ENCODE data around the gene IMPG2. TPM values are rescaled to one million over a fixed set of nuclear protein-coding genes. Genes with fewer than 3 reads are reported as not detected.

IMPG2 gene
- total RNA-seq, 1 experiment from 2014 or later, result 0.04 TPM

DNA sequence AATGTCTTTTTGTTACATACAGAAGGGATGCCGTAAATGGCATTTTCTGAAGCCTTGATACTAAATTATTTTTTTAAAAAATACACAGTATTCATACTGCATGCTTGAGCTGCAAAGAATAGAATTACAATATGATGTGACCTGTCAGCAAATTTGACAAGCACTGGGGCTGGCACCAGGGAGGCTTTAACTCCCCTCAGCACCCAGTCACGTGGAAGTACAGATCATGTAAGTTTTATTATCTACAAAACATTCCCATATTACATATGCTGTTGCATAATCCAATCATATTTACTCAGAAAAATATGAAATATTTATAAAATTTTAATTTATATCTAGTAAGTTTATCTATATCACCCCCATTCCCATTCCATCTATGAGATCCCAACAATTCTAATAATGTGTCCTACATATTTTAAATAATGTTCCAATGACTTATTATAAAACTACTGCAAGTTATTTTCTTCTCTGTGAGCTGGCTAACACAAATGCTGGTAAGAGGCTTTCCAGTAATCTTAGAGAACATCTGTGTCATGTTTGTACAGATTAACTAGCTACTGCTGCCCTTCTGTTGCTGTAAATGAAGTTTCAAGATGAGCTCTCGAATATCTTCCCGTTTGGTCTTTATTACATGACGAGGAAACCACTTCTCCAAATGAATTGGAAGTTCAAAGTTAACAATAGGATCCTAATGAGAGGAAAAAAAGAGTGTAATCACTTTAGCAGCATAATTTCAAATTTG is 5.2 kb upstream of the IMPG2 start:
- POLR2A ChIA-PET, result interaction anchor here (0.6 kb wide), 1 partner anchor 83 kb away, joined by 3 read pairs; no protein-coding TSS in a partner anchor
- H3K36me3 Mint-ChIP-seq, result no peaks in the 10 kb centered on the region

More for the DNA sequence above, 5.2 kb upstream of the IMPG2 start:
- DNase-seq (ENCODE audit: low spot score) (no peak), ATAC-seq (no peak)
- H3K4me3 Mint-ChIP-seq, result no peak overlapping the region
- no peak overlapping the region for H3K27ac Mint-ChIP-seq
- H3K9me3 Mint-ChIP-seq, result no peaks in the 10 kb centered on the region
- TF ChIP-seq TEAD4 (CRISPR knock-in tag; IDR thresholded peaks at IDR 0.05) (no peak), JUN (CRISPR knock-in tag; IDR thresholded peaks at IDR 0.05) (no peak), FOXP1 (CRISPR knock-in tag; IDR thresholded peaks at IDR 0.05; ENCODE audit: borderline replicate concordance) (no peak), ZNF121 (CRISPR knock-in tag; IDR thresholded peaks at IDR 0.05) (no peak), SMAD3 (CRISPR knock-in tag; IDR thresholded peaks at IDR 0.05; ENCODE audit: borderline replicate concordance) (no peak), ZNF232 (CRISPR knock-in tag; IDR thresholded peaks at IDR 0.05) (no peak), FOXK1 (CRISPR knock-in tag; IDR thresholded peaks at IDR 0.05) (no peak), TCF7 (CRISPR knock-in tag; IDR thresholded peaks at IDR 0.05; ENCODE audit: low read depth) (no peak), ESRRA (CRISPR knock-in tag; IDR thresholded peaks at IDR 0.05; ENCODE audit: borderline replicate concordance) (no peak)
- TF ChIP-seq, protein P1, sequence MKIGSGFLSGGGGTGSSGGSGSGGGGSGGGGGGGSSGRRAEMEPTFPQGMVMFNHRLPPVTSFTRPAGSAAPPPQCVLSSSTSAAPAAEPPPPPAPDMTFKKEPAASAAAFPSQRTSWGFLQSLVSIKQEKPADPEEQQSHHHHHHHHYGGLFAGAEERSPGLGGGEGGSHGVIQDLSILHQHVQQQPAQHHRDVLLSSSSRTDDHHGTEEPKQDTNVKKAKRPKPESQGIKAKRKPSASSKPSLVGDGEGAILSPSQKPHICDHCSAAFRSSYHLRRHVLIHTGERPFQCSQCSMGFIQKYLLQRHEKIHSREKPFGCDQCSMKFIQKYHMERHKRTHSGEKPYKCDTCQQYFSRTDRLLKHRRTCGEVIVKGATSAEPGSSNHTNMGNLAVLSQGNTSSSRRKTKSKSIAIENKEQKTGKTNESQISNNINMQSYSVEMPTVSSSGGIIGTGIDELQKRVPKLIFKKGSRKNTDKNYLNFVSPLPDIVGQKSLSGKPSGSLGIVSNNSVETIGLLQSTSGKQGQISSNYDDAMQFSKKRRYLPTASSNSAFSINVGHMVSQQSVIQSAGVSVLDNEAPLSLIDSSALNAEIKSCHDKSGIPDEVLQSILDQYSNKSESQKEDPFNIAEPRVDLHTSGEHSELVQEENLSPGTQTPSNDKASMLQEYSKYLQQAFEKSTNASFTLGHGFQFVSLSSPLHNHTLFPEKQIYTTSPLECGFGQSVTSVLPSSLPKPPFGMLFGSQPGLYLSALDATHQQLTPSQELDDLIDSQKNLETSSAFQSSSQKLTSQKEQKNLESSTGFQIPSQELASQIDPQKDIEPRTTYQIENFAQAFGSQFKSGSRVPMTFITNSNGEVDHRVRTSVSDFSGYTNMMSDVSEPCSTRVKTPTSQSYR (CRISPR knock-in tag; IDR thresholded peaks at IDR 0.05), result no peak
- TF ChIP-seq, protein P2, sequence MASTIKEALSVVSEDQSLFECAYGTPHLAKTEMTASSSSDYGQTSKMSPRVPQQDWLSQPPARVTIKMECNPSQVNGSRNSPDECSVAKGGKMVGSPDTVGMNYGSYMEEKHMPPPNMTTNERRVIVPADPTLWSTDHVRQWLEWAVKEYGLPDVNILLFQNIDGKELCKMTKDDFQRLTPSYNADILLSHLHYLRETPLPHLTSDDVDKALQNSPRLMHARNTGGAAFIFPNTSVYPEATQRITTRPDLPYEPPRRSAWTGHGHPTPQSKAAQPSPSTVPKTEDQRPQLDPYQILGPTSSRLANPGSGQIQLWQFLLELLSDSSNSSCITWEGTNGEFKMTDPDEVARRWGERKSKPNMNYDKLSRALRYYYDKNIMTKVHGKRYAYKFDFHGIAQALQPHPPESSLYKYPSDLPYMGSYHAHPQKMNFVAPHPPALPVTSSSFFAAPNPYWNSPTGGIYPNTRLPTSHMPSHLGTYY (CRISPR knock-in tag; IDR thresholded peaks at IDR 0.05), result no peak
- TF ChIP-seq, protein P3, sequence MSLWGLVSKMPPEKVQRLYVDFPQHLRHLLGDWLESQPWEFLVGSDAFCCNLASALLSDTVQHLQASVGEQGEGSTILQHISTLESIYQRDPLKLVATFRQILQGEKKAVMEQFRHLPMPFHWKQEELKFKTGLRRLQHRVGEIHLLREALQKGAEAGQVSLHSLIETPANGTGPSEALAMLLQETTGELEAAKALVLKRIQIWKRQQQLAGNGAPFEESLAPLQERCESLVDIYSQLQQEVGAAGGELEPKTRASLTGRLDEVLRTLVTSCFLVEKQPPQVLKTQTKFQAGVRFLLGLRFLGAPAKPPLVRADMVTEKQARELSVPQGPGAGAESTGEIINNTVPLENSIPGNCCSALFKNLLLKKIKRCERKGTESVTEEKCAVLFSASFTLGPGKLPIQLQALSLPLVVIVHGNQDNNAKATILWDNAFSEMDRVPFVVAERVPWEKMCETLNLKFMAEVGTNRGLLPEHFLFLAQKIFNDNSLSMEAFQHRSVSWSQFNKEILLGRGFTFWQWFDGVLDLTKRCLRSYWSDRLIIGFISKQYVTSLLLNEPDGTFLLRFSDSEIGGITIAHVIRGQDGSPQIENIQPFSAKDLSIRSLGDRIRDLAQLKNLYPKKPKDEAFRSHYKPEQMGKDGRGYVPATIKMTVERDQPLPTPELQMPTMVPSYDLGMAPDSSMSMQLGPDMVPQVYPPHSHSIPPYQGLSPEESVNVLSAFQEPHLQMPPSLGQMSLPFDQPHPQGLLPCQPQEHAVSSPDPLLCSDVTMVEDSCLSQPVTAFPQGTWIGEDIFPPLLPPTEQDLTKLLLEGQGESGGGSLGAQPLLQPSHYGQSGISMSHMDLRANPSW (CRISPR knock-in tag; conservative IDR thresholded peaks at IDR 0.05; ENCODE audit: low read depth), result no peak
- TF ChIP-seq, protein P4, sequence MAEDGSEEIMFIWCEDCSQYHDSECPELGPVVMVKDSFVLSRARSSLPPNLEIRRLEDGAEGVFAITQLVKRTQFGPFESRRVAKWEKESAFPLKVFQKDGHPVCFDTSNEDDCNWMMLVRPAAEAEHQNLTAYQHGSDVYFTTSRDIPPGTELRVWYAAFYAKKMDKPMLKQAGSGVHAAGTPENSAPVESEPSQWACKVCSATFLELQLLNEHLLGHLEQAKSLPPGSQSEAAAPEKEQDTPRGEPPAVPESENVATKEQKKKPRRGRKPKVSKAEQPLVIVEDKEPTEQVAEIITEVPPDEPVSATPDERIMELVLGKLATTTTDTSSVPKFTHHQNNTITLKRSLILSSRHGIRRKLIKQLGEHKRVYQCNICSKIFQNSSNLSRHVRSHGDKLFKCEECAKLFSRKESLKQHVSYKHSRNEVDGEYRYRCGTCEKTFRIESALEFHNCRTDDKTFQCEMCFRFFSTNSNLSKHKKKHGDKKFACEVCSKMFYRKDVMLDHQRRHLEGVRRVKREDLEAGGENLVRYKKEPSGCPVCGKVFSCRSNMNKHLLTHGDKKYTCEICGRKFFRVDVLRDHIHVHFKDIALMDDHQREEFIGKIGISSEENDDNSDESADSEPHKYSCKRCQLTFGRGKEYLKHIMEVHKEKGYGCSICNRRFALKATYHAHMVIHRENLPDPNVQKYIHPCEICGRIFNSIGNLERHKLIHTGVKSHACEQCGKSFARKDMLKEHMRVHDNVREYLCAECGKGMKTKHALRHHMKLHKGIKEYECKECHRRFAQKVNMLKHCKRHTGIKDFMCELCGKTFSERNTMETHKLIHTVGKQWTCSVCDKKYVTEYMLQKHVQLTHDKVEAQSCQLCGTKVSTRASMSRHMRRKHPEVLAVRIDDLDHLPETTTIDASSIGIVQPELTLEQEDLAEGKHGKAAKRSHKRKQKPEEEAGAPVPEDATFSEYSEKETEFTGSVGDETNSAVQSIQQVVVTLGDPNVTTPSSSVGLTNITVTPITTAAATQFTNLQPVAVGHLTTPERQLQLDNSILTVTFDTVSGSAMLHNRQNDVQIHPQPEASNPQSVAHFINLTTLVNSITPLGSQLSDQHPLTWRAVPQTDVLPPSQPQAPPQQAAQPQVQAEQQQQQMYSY (CRISPR knock-in tag; IDR thresholded peaks at IDR 0.05), result no peak
- TF ChIP-seq, protein P5, sequence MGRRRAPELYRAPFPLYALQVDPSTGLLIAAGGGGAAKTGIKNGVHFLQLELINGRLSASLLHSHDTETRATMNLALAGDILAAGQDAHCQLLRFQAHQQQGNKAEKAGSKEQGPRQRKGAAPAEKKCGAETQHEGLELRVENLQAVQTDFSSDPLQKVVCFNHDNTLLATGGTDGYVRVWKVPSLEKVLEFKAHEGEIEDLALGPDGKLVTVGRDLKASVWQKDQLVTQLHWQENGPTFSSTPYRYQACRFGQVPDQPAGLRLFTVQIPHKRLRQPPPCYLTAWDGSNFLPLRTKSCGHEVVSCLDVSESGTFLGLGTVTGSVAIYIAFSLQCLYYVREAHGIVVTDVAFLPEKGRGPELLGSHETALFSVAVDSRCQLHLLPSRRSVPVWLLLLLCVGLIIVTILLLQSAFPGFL (CRISPR knock-in tag; IDR thresholded peaks at IDR 0.05; ENCODE audit: borderline replicate concordance), result no peak
- TF ChIP-seq, protein P6, sequence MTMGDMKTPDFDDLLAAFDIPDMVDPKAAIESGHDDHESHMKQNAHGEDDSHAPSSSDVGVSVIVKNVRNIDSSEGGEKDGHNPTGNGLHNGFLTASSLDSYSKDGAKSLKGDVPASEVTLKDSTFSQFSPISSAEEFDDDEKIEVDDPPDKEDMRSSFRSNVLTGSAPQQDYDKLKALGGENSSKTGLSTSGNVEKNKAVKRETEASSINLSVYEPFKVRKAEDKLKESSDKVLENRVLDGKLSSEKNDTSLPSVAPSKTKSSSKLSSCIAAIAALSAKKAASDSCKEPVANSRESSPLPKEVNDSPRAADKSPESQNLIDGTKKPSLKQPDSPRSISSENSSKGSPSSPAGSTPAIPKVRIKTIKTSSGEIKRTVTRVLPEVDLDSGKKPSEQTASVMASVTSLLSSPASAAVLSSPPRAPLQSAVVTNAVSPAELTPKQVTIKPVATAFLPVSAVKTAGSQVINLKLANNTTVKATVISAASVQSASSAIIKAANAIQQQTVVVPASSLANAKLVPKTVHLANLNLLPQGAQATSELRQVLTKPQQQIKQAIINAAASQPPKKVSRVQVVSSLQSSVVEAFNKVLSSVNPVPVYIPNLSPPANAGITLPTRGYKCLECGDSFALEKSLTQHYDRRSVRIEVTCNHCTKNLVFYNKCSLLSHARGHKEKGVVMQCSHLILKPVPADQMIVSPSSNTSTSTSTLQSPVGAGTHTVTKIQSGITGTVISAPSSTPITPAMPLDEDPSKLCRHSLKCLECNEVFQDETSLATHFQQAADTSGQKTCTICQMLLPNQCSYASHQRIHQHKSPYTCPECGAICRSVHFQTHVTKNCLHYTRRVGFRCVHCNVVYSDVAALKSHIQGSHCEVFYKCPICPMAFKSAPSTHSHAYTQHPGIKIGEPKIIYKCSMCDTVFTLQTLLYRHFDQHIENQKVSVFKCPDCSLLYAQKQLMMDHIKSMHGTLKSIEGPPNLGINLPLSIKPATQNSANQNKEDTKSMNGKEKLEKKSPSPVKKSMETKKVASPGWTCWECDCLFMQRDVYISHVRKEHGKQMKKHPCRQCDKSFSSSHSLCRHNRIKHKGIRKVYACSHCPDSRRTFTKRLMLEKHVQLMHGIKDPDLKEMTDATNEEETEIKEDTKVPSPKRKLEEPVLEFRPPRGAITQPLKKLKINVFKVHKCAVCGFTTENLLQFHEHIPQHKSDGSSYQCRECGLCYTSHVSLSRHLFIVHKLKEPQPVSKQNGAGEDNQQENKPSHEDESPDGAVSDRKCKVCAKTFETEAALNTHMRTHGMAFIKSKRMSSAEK (CRISPR knock-in tag; IDR thresholded peaks at IDR 0.05; ENCODE audit: borderline replicate concordance), result no peak
- TF ChIP-seq, protein P7, sequence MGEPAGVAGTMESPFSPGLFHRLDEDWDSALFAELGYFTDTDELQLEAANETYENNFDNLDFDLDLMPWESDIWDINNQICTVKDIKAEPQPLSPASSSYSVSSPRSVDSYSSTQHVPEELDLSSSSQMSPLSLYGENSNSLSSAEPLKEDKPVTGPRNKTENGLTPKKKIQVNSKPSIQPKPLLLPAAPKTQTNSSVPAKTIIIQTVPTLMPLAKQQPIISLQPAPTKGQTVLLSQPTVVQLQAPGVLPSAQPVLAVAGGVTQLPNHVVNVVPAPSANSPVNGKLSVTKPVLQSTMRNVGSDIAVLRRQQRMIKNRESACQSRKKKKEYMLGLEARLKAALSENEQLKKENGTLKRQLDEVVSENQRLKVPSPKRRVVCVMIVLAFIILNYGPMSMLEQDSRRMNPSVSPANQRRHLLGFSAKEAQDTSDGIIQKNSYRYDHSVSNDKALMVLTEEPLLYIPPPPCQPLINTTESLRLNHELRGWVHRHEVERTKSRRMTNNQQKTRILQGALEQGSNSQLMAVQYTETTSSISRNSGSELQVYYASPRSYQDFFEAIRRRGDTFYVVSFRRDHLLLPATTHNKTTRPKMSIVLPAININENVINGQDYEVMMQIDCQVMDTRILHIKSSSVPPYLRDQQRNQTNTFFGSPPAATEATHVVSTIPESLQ (CRISPR knock-in tag; IDR thresholded peaks at IDR 0.05), result no peak
- H3K4me1 Mint-ChIP-seq, result no peaks in the 10 kb centered on the region
- H3K27me3 Mint-ChIP-seq (ENCODE audit: low read depth), result no peaks in the 10 kb centered on the region
- CTCF ChIA-PET, result interaction anchor here (0.7 to 1.0 kb wide), 2 partner anchors 95 to 130 kb away, joined by 3 read pairs; no protein-coding TSS in a partner anchor
